MM.1S (cell line): ENCODE measurements around the gene CACNB3.

Experiments
- CTCF ChIP-seq: fragments of 300-600 bp; sonication (generic); IDR thresholded peaks from 2 replicates; pipeline ENCODE4 v1.5.1; 2016; ENCODE audit warnings: antibody characterized with exemption, low read length, mixed read lengths
- EZH2 ChIP-seq: fragments of 300-600 bp; sonication (generic); optimal IDR thresholded peaks from 2 replicates; pipeline ENCODE3; 2017; ENCODE audit warnings: low read depth, mild to moderate bottlenecking, antibody characterized with exemption, low read length, mixed read lengths

DNA sequence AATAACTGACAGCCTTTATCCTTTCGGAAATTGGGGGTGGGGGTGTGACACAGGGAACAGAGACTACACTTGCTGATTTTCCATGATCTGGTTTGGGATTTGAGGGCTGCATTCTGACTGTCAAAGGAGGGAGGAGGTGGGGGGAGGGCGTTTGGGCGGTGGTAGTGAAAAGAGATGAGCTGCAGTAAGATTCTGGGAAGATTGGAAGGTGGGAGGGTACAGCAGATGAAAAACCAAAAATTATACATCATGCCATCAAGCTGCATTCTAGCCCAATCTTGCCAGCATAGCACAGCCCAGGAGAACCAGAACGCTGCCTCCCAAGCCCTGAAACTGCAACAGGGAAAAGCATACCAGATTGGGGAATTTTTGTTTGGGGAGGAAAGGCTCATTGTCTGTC, 45.0 kb downstream of the CACNB3 start:
- TF ChIP-seq CTCF, result no peak
- TF ChIP-seq EZH2, result no peak
